GM19351 (cell line): Measurements from ENCODE around the gene FAM167B.
A peak's percentile ranks its signal among the peaks of the same experiment; 100 is the strongest.

Experiments
- ATAC-seq: cut with Tn5 transposase; IDR thresholded peaks from one replicate; pipeline ENCODE4 v1.9.1; 2021; ENCODE audit warnings: mild to moderate bottlenecking, moderate library complexity; ENCODE audit not compliant: unreplicated experiment

Gene FAM167B

GRCh38 chr1:32221980-32222755 lies 24.9 kb upstream of the FAM167B start, which contains the start of the genes EIF3I and TMEM234:
Gene EIF3I, plus strand, starts transcription at chr1:32222407. Its CDS starts 35 bp downstream, at chr1:32222442.
Gene TMEM234, minus strand, starts transcription at chr1:32222353. Its CDS starts 31 bp downstream, at chr1:32222322.
- ATAC-seq, result peak; percentile 96

- ATAC-seq, result no peak
Measured at GRCh38 chr1:32223683-32224082, 23.3 kb upstream of the FAM167B start.

- no peak for ATAC-seq
Measured at GRCh38 chr1:32224285-32224684, 22.7 kb upstream of the FAM167B start.

- no peak for ATAC-seq
Measured at GRCh38 chr1:32228771-32229170, 18.3 kb upstream of the FAM167B start.

- no peak for ATAC-seq
Measured at GRCh38 chr1:32231843-32232432, 15.1 kb upstream of the FAM167B start.

GRCh38 chr1:32232558-32233304 lies 14.3 kb upstream of the FAM167B start:
- no peak for ATAC-seq

- no peak for ATAC-seq
Measured at GRCh38 chr1:32234792-32235191, 12.2 kb upstream of the FAM167B start.

GRCh38 chr1:32239337-32239736 lies 7.7 kb upstream of the FAM167B start:
- ATAC-seq, result no peak

GRCh38 chr1:32239790-32240139 lies 7.3 kb upstream of the FAM167B start:
- ATAC-seq, result no peak

- no peak for ATAC-seq
Measured at GRCh38 chr1:32240140-32240951, 6.7 kb upstream of the FAM167B start.

GRCh38 chr1:32241001-32241763 lies 5.8 kb upstream of the FAM167B start:
- ATAC-seq, result no peak

- no peak for ATAC-seq
Measured at GRCh38 chr1:32242341-32242851, 4.6 kb upstream of the FAM167B start.

GRCh38 chr1:32247452-32247851 lies 430 bp downstream of the FAM167B start:
- ATAC-seq, result no peak

GRCh38 chr1:32247983-32248889 lies 1.2 kb downstream of the FAM167B start:
- ATAC-seq, result no peak

- peak; percentile 51 for ATAC-seq
Measured at GRCh38 chr1:32249831-32250525, 3.0 kb downstream of the FAM167B start.

- peak; percentile 29 for ATAC-seq
Measured at GRCh38 chr1:32250893-32251716, 4.1 kb downstream of the FAM167B start, which contains the start of gene LCK. Gene LCK, plus strand, starts transcription at chr1:32251265. Its CDS starts 23,065 bp downstream, at chr1:32274330.
